ENCODE results near the gene RPL7A. TPM values are rescaled to one million over a fixed set of nuclear protein-coding genes. Genes with fewer than 3 reads are reported as not detected.

The RPL7A gene
- total and polyA plus RNA-seq, 2 of the 13 experiments (the other 11 are each of a cell fraction or from before 2014, with no cell fraction given) = 2,401 to 2,938 TPM

- peak; percentile 60; the same call in 1 of the 2 replicates for TF ChIP-seq IRX3 (CRISPR knock-in tag; IDR thresholded peaks at IDR 0.05; ENCODE audit: borderline replicate concordance, low read depth)
- TF ChIP-seq ZGPAT (CRISPR knock-in tag; IDR thresholded peaks at IDR 0.05) = peak; percentile 93
- no peak for TF ChIP-seq ZKSCAN1 (IDR thresholded peaks at IDR 0.05; ENCODE audit: low read length)
- TF ChIP-seq ZNF263 (CRISPR knock-in tag; IDR thresholded peaks at IDR 0.05) = 0 out of 2 replicates have a peak, but pooled peaks have one; percentile 50
- TF ChIP-seq ZNF33B (CRISPR knock-in tag; IDR thresholded peaks at IDR 0.05) = peak; percentile 83
- TF ChIP-seq CEBPG (CRISPR knock-in tag; IDR thresholded peaks at IDR 0.05) = peak; percentile 46
- peak; percentile 81 for TF ChIP-seq TGIF2 (CRISPR knock-in tag; IDR thresholded peaks at IDR 0.05)
- TF ChIP-seq HOXA5 (CRISPR knock-in tag; IDR thresholded peaks at IDR 0.05) = peak; percentile 97
- 0 out of 2 replicates have a peak, but pooled peaks have one; percentile 93 for TF ChIP-seq HBP1 (CRISPR knock-in tag; IDR thresholded peaks at IDR 0.05; ENCODE audit: low read depth)
- TF ChIP-seq ZBED4 (CRISPR knock-in tag; IDR thresholded peaks at IDR 0.05; ENCODE audit: borderline replicate concordance) = no peak
- no peak for TF ChIP-seq PAX8 (CRISPR knock-in tag; IDR thresholded peaks at IDR 0.05; ENCODE audit: borderline replicate concordance)
- TF ChIP-seq ZFP91 (CRISPR knock-in tag; IDR thresholded peaks at IDR 0.05; ENCODE audit: borderline replicate concordance) = peak; percentile 99
- peak; percentile 66 for TF ChIP-seq ZSCAN25 (CRISPR knock-in tag; IDR thresholded peaks at IDR 0.05)
- no peak; the same call in 1 of the 2 replicates for TF ChIP-seq ZMYM3 (CRISPR knock-in tag; IDR thresholded peaks at IDR 0.05)
- peak; percentile 93 for TF ChIP-seq ZNF784 (CRISPR knock-in tag; IDR thresholded peaks at IDR 0.05; ENCODE audit: borderline replicate concordance)
- 0 out of 2 replicates have a peak, but pooled peaks have one; percentile 53 for TF ChIP-seq NFIB (CRISPR knock-in tag; IDR thresholded peaks at IDR 0.05; ENCODE audit: borderline replicate concordance)
- TF ChIP-seq PHB2 (IDR thresholded peaks at IDR 0.05; ENCODE audit: partially characterized antibody) = no peak
- no peak for TF ChIP-seq FOXP1 (IDR thresholded peaks at IDR 0.05)
- no peak for TF ChIP-seq FOXP1 (CRISPR knock-in tag; IDR thresholded peaks at IDR 0.05)
- 0 out of 2 replicates have a peak, but pooled peaks have one; percentile 26 for TF ChIP-seq DPF2 (CRISPR knock-in tag; IDR thresholded peaks at IDR 0.05; ENCODE audit: borderline replicate concordance, low read depth)
These were observed 11.8 kb upstream of the RPL7A start, which contains the start of gene SURF6 (continued) for GRCh38 chr9:133335924-133336811.

All from HepG2 (cell line).